ENCODE data around the gene CHORDC1.
"Not testable (repeated sequence)": the region's sequence is repeated elsewhere in the genome, so short reads cannot be mapped to it uniquely, and the experiment has no call there.

CHORDC1 gene

DNA sequence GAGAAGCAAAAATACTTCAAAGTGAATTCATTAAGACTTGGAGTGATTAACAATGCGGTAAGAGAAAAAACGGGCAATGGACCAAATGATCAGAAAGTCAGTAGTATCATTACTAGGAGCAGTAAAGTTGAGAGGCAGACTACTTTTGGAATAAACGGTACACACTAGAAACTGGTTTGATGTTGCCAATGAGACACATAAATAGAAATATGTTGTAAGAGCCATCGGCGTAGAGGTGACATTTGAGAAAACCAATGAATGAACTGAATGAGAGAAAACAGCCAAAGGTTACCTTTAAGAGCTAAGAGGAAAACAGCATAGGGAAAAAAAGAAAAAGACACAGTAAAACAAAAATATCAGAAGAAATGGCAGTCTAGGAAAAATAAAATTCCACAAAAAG is 6.2 kb downstream of the CHORDC1 start:
- no peak for DNase-seq (ENCODE audit: low read depth in 3 of 3, low spot score in 1 of 3)

DNA sequence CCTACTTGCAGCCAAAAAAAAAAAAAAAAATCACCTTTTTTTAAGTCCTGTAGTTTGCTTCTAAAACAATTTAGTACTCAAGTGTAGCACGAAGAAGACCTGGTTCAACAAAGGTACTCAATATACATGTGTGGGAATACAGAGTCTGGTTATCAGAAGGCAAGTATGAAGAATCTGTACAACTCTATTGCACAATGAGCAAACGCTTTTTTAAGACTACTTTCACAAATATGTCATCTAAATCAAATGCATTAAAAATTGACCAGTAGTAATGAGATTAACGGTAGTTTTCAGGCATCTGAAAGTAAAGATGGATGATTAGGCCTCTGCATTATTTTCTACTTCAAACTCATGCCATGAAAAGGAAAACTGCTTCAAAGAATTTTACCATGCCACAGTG is 9.5 kb downstream of the CHORDC1 start:
- DNase-seq (ENCODE audit: low read depth in 3 of 3, low spot score in 1 of 3) = no peak

DNA sequence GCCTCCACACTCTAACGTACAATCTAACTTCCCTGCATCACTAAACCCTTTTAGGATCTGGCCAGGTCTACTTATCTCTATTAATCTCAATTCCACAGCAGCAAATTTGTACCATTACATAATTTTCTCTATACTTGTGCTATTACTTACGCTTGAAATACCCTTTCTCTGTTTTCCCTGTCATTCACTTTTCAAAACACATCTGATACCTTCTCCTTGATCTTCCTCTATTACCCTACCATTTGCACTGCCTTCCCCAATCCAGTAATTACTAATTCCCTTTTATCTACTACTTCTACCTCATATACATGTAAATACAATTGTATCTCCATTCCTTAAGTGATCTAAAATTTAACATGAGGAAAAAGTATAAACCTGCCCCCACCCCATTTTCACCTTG is 14.0 kb downstream of the CHORDC1 start:
- no peak for DNase-seq (ENCODE audit: low read depth in 3 of 3, low spot score in 1 of 3)

DNA sequence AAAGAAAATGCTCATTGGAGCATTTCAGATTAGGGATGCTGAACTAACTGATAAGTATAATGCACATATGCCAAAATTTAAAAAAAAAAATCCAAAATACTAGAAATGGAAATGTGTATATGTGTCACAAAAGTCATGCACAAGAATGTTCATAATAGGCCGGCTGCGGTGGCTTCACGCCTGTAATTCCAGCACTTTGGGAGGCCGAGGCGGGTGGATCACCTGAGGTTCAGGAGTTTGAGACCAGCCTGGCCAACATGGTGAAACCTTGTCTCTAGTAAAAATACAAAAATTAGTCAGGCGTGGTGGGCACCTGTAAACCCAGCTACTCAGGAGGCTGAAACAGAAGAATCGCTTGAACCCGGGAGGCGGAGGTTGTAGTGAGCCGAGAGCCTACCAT is 14.9 kb downstream of the CHORDC1 start:
- DNase-seq (ENCODE audit: low read depth in 3 of 3, low spot score in 1 of 3) = not testable (repeated sequence)

DNA sequence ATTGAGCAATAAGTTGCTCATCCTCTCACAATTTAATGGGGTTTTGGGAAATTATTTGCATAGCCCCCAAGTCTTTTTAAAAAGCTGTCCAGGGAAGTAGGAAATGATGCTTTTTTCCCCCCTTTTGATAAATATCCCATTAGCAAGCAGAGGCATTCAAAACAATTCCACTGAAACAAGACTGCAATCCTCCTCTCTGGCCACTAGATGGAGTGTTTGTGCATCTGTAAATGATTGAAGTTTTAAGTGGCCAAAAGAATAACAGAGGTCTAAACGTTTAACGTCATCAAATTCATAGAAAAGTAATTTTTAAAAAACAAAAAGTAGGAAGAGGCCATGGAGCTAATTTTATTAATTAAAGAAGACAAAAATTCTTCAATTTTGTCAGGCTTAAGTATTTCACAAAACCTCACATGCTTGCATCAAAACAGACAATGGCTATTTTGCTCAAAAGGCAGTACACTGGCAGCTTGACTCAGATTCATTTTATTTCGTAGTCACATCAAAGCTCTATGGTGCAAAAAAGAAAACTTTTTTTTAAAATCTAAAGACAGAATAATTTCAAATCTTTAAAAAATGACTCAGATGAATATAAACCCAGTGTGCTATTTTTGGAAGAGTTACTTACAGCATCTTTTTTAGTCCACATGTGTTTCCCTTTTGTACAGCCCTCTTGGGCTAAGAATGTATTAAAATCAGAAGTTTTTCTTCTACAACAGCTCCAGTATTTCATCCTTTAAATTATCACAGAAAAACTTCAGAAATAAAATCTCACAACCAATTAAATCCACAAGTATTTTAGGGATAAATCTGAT is 17.8 kb downstream of the CHORDC1 start:
- DNase-seq (ENCODE audit: low read depth in 3 of 3, low spot score in 1 of 3) = no peak

DNA sequence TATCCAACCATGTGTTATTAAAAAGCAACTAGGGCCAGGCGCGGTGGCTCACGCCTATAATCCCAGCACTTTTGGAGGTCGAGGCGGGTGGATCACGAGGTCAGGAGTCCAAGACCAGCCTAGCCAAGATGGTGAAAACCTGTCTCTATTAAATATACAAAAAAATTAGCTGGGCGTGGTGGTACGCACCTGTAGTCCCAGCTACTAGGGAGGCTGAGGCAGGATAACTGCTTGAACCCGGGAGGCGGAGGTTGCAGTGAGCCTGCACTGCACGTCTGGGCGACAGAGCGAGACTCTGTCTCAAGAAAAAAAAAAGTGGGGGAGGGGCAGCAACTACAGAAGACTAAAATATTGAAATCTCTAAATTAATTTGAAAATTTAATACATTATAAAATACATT is 18.4 kb downstream of the CHORDC1 start:
- no peak for DNase-seq (ENCODE audit: low read depth in 3 of 3, low spot score in 1 of 3)

DNA sequence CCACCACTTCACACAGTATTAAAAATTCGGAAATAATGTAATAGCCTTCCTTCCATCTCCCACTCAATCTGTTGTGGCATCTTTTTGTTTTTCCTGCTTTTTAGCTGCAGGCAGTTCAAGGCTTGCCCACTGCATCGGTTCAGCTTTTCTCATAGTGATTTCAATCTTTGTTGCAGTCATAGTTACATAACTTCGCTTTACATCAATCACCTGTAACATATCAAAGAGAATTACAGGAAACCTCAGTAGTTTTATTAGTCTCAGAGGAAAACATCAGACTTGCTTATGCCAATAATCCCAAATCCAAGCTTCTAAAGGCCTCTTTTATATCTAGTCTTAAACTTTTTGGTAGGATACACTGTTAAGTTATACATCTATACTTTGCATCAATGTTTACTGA is 20.5 kb downstream of the CHORDC1 start:
- no peak for DNase-seq (ENCODE audit: low read depth in 3 of 3, low spot score in 1 of 3)

DNA sequence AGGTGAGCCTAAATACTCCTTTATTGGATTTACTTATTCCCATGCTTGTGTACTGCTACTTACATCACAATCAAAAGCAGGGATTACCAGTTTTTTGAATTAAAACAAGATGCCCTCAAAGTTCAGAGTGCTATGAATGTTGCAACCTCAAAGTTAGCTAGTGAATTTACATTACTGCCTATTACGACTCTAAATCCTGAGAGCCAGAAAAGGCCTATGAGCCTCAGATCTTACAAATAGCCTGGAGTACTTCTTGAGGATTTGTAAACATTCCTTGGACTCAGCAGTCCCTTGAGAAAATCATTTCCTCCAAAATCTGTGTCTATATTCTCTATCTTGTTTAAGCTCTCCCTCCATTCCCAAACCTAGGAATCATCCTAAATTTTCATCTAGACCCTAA is 25.5 kb downstream of the CHORDC1 start:
- DNase-seq (ENCODE audit: low read depth in 3 of 3, low spot score in 1 of 3) = no peak

DNA sequence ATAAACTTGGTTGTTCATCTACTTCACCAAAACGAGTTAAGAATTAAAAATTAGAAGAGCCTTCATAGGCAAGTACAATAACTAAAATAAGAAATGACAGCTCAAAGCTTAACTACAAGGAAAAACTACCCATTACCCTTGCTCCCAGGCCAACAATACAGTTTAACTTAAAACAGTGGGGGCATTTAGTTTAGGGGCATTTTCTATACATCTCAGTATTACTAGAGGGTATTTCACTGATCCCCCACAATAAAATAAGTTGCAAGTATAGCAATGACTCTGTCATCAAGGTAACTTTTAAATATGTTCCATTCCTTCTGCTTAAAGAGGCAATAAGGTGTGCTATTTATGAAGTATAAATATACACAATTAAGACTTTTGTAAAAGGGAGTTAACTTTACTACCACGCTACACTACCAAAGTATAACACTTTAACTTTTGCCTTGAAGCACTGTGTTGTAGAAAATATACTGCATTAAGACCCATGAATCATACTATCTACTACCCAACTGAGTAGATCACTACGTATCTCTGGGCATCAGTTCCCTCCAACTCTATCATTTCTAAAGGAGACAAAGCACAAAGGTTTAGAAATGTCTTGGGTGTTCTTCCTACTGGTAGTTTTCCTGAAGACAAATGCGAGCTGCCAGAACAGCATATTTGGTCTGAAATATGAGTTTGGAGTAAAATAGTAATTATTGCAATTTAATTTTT is 29.8 kb downstream of the CHORDC1 start:
- DNase-seq (ENCODE audit: low read depth in 3 of 3, low spot score in 1 of 3) = no peak

DNA sequence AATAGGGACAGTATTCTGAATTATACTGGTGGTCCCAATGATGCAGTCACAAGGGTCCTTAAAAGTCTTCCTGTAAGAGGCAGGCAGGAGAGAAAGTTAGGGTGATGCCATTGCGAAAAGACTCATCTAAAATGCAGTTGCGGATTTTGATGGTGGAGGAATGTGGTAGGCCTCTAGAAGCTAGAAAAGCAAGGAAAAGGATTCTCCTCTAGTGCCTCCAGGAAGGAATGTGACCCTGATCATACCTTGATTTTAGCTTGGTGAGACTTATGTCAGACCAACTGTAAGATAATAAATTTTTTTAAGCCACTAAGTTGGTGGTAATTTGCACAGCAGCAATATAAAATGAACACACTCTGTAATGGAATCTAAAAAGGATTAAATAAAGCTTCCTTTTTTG is 33.8 kb downstream of the CHORDC1 start:
- DNase-seq (ENCODE audit: low read depth in 3 of 3, low spot score in 1 of 3) = no peak

DNA sequence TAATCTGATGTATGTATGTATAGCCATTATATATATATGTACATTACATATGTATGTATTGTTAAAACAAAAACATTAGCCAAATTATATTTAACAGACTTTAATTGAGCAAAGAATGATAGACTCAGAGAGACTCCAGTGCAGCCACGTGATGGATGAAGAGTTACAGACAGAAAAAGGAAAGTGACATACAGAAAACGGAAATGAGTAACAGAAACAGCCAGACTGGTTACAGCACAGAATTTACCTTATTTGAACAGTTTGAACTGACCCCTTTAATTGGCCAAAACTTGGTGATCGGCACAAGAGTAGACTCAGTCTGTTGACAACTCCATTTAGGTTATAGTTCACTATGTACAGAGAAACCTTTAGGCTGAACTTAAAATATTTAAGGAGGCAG is 35.0 kb downstream of the CHORDC1 start:
- no peak for DNase-seq (ENCODE audit: low read depth in 3 of 3, low spot score in 1 of 3)

DNA sequence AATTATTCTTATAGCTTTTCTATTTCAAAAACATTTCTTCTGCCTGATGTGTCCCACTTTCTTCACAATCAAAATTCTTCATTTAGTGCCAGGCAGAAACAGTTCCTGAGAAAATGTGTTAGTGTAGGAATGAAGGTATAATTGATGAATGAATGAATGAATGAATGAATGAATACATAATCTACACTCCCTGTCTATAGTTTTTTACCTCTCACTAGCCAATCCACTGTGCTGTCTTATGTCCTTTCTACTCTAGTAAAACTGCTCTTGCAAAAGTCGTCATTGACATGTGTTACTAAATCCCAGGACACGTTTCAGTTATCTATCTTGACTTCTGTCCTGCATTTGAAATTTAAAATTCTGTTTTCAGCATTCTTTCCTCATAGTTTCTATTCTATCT is 42.9 kb downstream of the CHORDC1 start:
- DNase-seq (ENCODE audit: low read depth in 3 of 3, low spot score in 1 of 3) = no peak

DNA sequence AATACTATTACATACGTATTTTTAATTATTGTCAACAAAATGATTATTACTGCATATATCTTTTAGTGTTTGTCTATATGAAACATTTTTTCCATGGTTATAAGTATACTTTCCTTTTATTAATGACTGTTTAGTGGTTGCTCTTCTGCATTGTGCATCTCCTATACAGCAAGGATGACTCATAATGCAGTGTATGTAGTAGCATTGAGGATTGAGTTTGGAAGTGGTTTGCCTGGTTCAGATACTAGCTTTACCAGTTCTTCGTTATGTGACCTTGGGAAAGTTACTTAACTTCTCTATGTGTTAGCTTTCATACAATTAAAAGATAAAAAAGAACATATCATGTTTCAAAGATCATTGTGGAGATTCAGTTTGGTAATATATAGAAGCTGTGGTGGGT is 44.1 kb downstream of the CHORDC1 start:
- DNase-seq (ENCODE audit: low read depth in 3 of 3, low spot score in 1 of 3) = no peak

DNA sequence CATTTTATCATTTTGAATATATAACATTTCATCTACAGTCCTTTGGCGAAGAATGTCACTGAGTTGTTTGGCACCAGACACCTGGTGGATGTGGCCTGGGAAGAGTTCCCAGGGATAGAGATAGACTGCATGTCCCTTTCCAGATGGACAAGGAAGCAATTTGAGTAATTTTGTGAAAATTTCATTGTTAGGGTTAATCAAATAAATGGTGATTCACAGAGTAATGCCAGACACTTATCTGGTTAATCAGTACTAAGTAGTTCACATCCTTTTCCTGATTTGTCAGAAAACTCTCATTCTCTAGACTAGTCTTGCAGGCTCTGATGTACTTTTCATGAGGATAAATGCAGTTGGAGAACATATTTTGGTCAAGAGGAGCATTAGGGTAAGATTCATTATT is 46.8 kb downstream of the CHORDC1 start:
- DNase-seq (ENCODE audit: low read depth in 3 of 3, low spot score in 1 of 3) = no peak

DNA sequence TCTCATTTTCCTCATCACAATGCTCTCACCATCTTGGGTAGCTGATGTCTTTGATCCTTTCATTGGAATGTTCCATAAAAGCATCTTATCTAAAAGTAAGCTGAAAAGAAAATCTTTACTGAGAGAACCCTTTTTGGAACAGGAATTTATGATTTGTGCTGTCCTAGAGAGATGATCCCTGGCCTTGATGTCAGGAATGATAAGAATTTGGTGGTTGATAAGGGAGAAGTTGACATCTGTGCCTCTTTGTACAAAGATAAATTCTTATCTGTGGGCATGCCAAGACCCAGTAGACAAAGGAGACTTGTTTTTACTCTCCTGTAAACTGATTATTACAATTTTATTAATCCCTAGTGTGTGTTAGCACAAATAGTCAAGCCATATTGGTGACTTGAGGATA is 51.5 kb downstream of the CHORDC1 start:
- no peak for DNase-seq (ENCODE audit: low read depth in 3 of 3, low spot score in 1 of 3)

DNA sequence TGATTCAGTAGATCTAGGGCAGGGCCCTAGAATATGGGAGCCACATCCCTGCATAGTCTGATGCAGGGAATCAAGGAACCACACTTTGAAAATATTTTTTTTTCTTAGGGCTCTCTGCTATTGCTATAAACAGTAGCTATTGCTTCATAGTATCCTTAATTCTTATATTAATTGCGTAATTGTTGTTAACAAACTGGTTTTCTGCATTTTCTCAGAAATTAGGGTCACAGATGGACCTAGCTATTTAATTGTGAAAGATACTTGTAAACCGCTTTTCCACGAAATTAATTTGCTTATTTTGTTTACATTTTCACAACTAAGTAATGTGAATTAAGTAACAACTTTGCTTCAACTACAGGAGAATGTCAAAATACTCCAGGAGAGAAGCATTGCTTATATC is 54.3 kb downstream of the CHORDC1 start:
- DNase-seq (ENCODE audit: low read depth in 3 of 3, low spot score in 1 of 3) = no peak

DNA sequence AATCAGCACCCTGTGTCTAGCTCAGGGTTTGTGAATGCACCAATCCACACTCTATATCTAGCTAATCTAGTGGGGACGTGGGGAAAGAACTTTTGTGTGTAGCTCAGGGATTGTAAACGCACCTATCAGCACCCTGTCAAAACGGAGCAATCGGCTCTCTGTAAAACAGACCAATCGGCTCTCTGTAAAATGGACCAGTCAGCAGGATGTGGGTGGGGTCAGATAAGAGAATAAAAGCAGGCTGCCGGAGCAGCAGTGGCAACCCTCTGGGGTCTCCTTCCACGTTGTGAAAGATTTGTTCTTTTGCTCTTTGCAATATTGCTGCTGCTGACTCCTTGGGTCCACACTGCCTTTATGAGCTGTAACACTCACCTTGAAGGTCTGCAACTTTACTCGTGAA is 55.1 kb downstream of the CHORDC1 start:
- DNase-seq (ENCODE audit: low read depth in 3 of 3, low spot score in 1 of 3) = not testable (repeated sequence)

DNA sequence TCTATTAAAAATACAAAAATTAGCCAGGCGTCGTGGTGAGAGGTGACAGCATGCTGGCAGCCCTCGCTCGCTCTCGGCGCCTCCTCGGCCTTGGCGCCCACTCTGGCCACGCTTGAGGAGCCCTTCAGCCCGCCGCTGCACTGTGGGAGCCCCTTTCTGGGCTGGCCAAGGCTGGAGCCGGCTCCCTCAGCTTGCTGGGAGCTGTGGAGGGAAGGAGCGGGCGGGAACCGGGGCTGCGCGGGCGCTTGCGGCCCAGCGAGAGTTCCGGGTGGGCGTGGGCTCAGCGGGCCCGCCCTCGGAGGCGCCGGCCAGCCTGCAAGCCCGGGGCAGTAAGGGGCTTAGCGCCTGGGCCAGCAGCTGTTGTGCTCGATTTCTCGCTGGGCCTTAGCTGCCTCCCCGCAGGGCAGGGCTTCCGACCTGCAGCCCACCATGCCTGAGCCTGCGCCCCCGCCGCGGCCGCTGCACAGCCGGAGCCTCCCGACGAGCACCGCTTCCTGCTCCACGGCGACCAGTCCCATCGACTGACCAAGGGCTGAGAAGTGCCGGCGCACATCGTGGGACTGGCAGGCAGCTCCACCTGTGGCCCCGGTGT is 55.8 kb downstream of the CHORDC1 start:
- not testable (repeated sequence) for DNase-seq (ENCODE audit: low read depth in 3 of 3, low spot score in 1 of 3)
